HepG2 (cell line): ENCODE measurements around the gene ZBTB22. TPM values are rescaled to one million over a fixed set of nuclear protein-coding genes. Genes with fewer than 3 reads are reported as not detected.
A peak's percentile ranks its signal among the peaks of the same experiment; 100 is the strongest.

ENCODE experiments used
- ATF3 ChIP-seq: sonication (generic); formaldehyde crosslinking; IDR thresholded peaks from 2 replicates; pipeline ENCODE4 v1.4.0; 2020; ENCODE audit warnings: missing genetic modification reagents
- ATF5 ChIP-seq: sonication (generic); formaldehyde crosslinking; IDR thresholded peaks from 2 replicates; pipeline ENCODE4 v1.4.0; 2020; ENCODE audit warnings: mild to moderate bottlenecking, low read depth, missing genetic modification reagents
- EHMT2 ChIP-seq: fragments of 200-600 bp; sonication (generic); IDR thresholded peaks from 2 replicates; pipeline ENCODE4 v1.7.0; 2017; ENCODE audit warnings: antibody characterized with exemption, low read depth, low read length, borderline replicate concordance
- ETV5 ChIP-seq: IDR thresholded peaks from 2 replicates; pipeline ENCODE4 v1.6.1; 2018; ENCODE audit warnings: missing biosample characterization, missing genetic modification reagents, inconsistent platforms, borderline replicate concordance
- HOMEZ ChIP-seq: IDR thresholded peaks from 2 replicates; pipeline ENCODE4 v1.6.1; 2016; ENCODE audit warnings: low read depth
- IKZF4 ChIP-seq: sonication (generic); formaldehyde crosslinking; IDR thresholded peaks from 2 replicates; pipeline ENCODE4 v1.5.1; 2020; ENCODE audit warnings: borderline replicate concordance, mild to moderate bottlenecking, low read depth, missing genetic modification reagents; ENCODE audit errors: not compliant biosample characterization
- NR2F2 ChIP-seq: IDR thresholded peaks from 2 replicates; pipeline ENCODE4 v1.6.1; 2012; ENCODE audit warnings: low read depth, inconsistent platforms, borderline replicate concordance
- RBFOX2 ChIP-seq: fragments of 200-400 bp; formaldehyde crosslinking; IDR thresholded peaks from 2 replicates; pipeline ENCODE4 v1.6.1; 2017; ENCODE audit warnings: low read depth, mild to moderate bottlenecking, low read length
- RCOR2 ChIP-seq: IDR thresholded peaks from 2 replicates; pipeline ENCODE4 v1.6.1; 2016; ENCODE audit warnings: missing biosample characterization, missing genetic modification reagents
- TFDP1 ChIP-seq: IDR thresholded peaks from 2 replicates; pipeline ENCODE4 v1.6.1; 2016; ENCODE audit warnings: missing compliant biosample characterization, missing genetic modification reagents, borderline replicate concordance
- ZBTB14 ChIP-seq: sonication (generic); formaldehyde crosslinking; IDR thresholded peaks from 2 replicates; pipeline ENCODE4 v1.4.0; 2020; ENCODE audit warnings: missing genetic modification reagents
- ZBTB3 ChIP-seq: sonication (generic); formaldehyde crosslinking; IDR thresholded peaks from 2 replicates; pipeline ENCODE4 v1.4.0; 2020; ENCODE audit warnings: low read depth, mild to moderate bottlenecking, moderate library complexity, missing genetic modification reagents, borderline replicate concordance
- ZIK1 ChIP-seq: sonication (generic); formaldehyde crosslinking; IDR thresholded peaks from 2 replicates; pipeline ENCODE4 v1.5.0; 2020; ENCODE audit warnings: mild to moderate bottlenecking, low read depth, missing genetic modification reagents, borderline replicate concordance
- ZNF101 ChIP-seq: sonication (generic); formaldehyde crosslinking; IDR thresholded peaks from 2 replicates; pipeline ENCODE4 v1.4.0; 2020; ENCODE audit warnings: mild to moderate bottlenecking, low read depth, missing genetic modification reagents, borderline replicate concordance
- ZNF274 ChIP-seq: sonication (generic); formaldehyde crosslinking; IDR thresholded peaks from 2 replicates; pipeline ENCODE4 v1.5.1; 2020; ENCODE audit warnings: mild to moderate bottlenecking, missing genetic modification reagents
- ZNF275 ChIP-seq: sonication (generic); formaldehyde crosslinking; IDR thresholded peaks from 2 replicates; pipeline ENCODE4 v1.8.0; 2022; ENCODE audit warnings: missing genetic modification reagents, mild to moderate bottlenecking, inconsistent platforms, borderline replicate concordance
- ZNF44 ChIP-seq: sonication (generic); formaldehyde crosslinking; IDR thresholded peaks from 2 replicates; pipeline ENCODE4 v1.5.1; 2020; ENCODE audit warnings: mild to moderate bottlenecking, missing genetic modification reagents
- ZNF547 ChIP-seq: sonication (generic); formaldehyde crosslinking; IDR thresholded peaks from 2 replicates; pipeline ENCODE4 v1.5.1; 2020; ENCODE audit warnings: mild to moderate bottlenecking, missing genetic modification reagents
- ZNF564 ChIP-seq: sonication (generic); formaldehyde crosslinking; IDR thresholded peaks from 2 replicates; pipeline ENCODE4 v1.8.1; 2023; ENCODE audit warnings: mild to moderate bottlenecking, missing genetic modification reagents
- ZNF569 ChIP-seq: sonication (generic); formaldehyde crosslinking; IDR thresholded peaks from 2 replicates; pipeline ENCODE4 v1.5.0; 2020; ENCODE audit warnings: mild to moderate bottlenecking, missing genetic modification reagents, moderate library complexity, borderline replicate concordance
- ZNF616 ChIP-seq: sonication (generic); formaldehyde crosslinking; IDR thresholded peaks from 2 replicates; pipeline ENCODE4 v1.5.0; 2020; ENCODE audit warnings: low read depth, mild to moderate bottlenecking, missing genetic modification reagents
- ZNF703 ChIP-seq: sonication (generic); formaldehyde crosslinking; IDR thresholded peaks from 2 replicates; pipeline ENCODE4 v1.5.1; 2020; ENCODE audit warnings: missing genetic modification reagents, mild to moderate bottlenecking, moderate library complexity, borderline replicate concordance
- polyA plus RNA-seq, 8 experiments: library from polyadenylated mRNA; depleted of rRNA in 3 of 8; stranded (reverse) in 7 of 8; unstranded in 1 of 8; fragments of >200 nt; fragmentation: Illumina TruSeq in 4 of 8; extraction: Trizol in 4 of 8; gene quantifications; 2 replicates each; pipeline versions ENCODE4 v1.2.1 to v1.2.3, GENCODE V29; 2011 to 2016; ENCODE audit warnings: low read depth in 4 of 8, missing spikeins in 1 of 8, mixed read lengths in 1 of 8; ENCODE audit not compliant: insufficient read depth in 1 of 8
- total RNA-seq, 5 experiments: library from RNA; depleted of rRNA; stranded (reverse); fragments of >200 nt; fragmentation: Illumina TruSeq; extraction: Trizol; gene quantifications; 2 replicates each; pipeline ENCODE4 v1.2.3, GENCODE V29; 2016; ENCODE audit warnings: low read depth in 1 of 5

Gene ZBTB22
- total and polyA plus RNA-seq, 2 of the 13 experiments (the other 11 are each of a cell fraction or from before 2014, with no cell fraction given) = 8.0 to 10.6 TPM

GRCh38 chr6:33272275-33273128 lies 45.0 kb downstream of the ZBTB22 start (continued):
- TF ChIP-seq ZNF101 (no peak), ZNF44 (CRISPR knock-in tag) (0 out of 2 replicates have a peak, but pooled peaks have one; percentile 58), TFDP1 (CRISPR knock-in tag) (no peak), ZNF569 (CRISPR knock-in tag) (no peak), ZNF274 (peak; percentile 7; the same call in 1 of the 2 replicates), ETV5 (CRISPR knock-in tag) (no peak), ZNF616 (CRISPR knock-in tag) (peak; percentile 47; the same call in 1 of the 2 replicates), HOMEZ (CRISPR knock-in tag) (no peak), ZNF275 (no peak), ZNF703 (CRISPR knock-in tag) (no peak), RBFOX2 (peak; percentile 66), ZNF564 (CRISPR knock-in tag) (no peak), NR2F2 (0 out of 2 replicates have a peak, but pooled peaks have one; percentile 1), ATF5 (no peak), ZNF547 (CRISPR knock-in tag) (no peak), RCOR2 (CRISPR knock-in tag) (no peak), EHMT2 (no peak), ZIK1 (CRISPR knock-in tag) (peak; percentile 45; the same call in 1 of the 2 replicates), ATF3 (CRISPR knock-in tag) (no peak), ZBTB3 (no peak), ZBTB14 (CRISPR knock-in tag) (0 out of 2 replicates have a peak, but pooled peaks have one; percentile 33), IKZF4 (CRISPR knock-in tag) (peak; percentile 69)
